ENCODE data around the gene B4GALT7.

- TF ChIP-seq EZH2phosphoT487 (IDR thresholded peaks at IDR 0.05; ENCODE audit: insufficient read depth, low read depth) (no peak), EZH2 (IDR thresholded peaks at IDR 0.05; ENCODE audit: insufficient read depth, poor library complexity, severe bottlenecking) (no peak)
Measured at GRCh38 chr5:177588413-177588909, 11.5 kb upstream of the B4GALT7 start.

Data from GM23248 (cell line).